ENCODE measurements around the gene RERG. TPM values are rescaled to one million over a fixed set of nuclear protein-coding genes. Genes with fewer than 3 reads are reported as not detected.
A peak's percentile ranks its signal among the peaks of the same experiment; 100 is the strongest.
"Not testable (repeated sequence)": the region's sequence is repeated elsewhere in the genome, so short reads cannot be mapped to it uniquely, and the experiment has no call there.

RERG gene
- total RNA-seq, 1 experiment from 2014 or later, result not detected

DNA sequence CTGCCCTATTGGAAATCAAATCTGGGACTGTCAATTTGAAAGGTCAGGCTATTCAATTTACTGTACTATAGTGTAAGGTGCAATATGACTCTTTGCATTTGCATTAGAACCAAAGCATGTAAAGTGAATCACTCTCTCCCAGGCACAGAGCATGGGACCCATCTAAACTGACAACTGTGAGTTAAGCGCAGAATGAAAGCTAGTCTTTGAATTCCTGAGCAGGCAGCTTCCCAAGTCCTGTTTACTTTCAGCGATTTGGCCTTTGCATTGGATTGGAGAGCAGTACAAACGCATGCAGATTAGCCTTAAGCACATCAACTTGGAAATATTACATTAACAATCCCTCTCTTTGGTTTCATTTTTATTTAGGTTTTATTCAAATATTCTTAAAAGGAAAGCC, 74.6 kb downstream of the RERG start:
- no peak for DNase-seq (ENCODE audit: low spot score)

- DNase-seq (ENCODE audit: low spot score), result no peak
Observed at GRCh38 chr12:15143467-15143866, 77.8 kb downstream of the RERG start.

GRCh38 chr12:15142711-15143110, 78.5 kb downstream of the RERG start:
- no peak for DNase-seq (ENCODE audit: low spot score)

GRCh38 chr12:15131431-15131830, 89.8 kb downstream of the RERG start:
- DNase-seq (ENCODE audit: low spot score), result no peak

GRCh38 chr12:15130541-15130940, 90.7 kb downstream of the RERG start:
- no peak for DNase-seq (ENCODE audit: low spot score)

- no peak for DNase-seq (ENCODE audit: low spot score)
Observed at GRCh38 chr12:15123401-15123800, 97.8 kb downstream of the RERG start.

DNA sequence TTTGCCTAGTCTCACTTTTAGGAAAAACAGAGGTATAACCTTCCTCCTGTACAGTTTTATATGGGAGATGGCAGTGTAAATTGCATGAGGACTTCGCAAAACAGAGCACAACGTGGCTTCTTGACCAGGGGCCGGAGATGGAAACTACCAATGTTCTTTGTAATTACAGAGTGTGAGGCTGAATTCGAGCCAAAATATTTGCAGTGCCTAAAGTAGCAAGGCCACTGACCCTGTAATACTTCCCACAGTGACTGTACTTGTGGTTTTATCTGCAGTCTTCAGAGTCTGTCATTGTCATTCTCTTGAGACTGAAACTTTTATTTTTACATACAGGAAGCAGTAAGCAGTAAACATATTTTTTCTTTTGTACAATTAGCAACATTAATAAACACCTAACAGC, 98.9 kb downstream of the RERG start:
- DNase-seq (ENCODE audit: low spot score), result no peak

DNA sequence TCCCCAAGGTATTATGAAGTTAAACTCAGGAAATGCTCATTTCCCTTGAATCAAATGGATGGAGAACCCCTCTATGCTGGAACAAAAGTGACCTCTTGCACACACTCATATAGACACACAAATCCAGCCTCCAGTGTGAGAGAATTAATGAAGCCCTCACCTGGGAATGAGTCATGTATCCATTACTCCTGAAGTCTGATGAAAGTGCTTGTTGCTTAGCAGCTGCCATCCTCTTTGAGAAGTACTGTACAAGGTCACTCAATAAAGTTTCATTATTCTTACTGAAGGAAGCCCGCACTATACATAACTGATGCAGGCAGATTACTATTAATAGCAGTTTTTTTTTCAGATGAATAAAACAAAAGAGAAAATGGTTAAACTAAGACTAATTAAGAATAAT, 102.3 kb downstream of the RERG start:
- no peak for DNase-seq (ENCODE audit: low spot score)

DNA sequence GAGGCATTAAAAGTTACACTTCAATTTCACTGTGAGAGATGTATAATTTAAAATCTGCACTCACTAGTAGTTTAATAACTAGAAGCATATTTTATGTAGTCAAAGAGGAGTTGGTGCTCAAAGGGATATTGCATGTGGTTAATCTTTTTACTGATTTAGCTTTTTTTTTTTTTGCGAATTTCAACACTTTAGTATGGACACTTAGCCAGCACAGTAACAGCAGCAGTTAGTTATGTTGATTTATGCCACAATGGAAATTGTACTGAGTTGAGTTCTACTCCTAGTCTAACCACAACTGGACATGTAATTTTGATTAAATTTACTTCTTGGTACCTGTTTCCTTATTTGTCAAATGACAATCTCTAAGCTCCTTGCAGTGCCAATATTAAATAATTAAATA, 104.2 kb downstream of the RERG start:
- DNase-seq (ENCODE audit: low spot score), result no peak

- no peak for DNase-seq (ENCODE audit: low spot score)
Observed at GRCh38 chr12:15116086-15116485, 105.1 kb downstream of the RERG start.

GRCh38 chr12:15115434-15115833, 105.8 kb downstream of the RERG start:
- no peak for DNase-seq (ENCODE audit: low spot score)

DNA sequence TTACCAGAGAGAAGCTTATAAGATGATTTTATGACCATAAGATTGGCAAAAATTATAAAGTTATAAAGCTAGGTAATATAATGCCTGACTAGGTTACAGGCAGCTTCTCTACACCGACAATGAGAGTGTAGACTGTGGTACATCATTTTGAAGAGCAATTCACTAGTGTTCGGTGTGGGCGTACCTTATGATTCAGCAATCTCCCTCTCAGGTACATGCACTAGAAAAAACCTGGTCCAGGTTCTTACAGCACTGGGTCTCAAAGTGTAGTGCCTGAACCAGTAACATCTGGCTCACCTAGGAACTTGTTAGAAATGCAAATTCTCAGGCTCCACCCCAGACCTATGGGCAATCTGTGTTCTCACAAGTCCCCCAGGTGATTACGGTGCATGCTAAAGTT, 106.7 kb downstream of the RERG start:
- DNase-seq (ENCODE audit: low spot score), result no peak

GRCh38 chr12:15092826-15093225, 128.4 kb downstream of the RERG start:
- peak; percentile 0 for DNase-seq (ENCODE audit: low spot score)

GRCh38 chr12:15090441-15090840, 130.8 kb downstream of the RERG start:
- DNase-seq (ENCODE audit: low spot score), result no peak

DNA sequence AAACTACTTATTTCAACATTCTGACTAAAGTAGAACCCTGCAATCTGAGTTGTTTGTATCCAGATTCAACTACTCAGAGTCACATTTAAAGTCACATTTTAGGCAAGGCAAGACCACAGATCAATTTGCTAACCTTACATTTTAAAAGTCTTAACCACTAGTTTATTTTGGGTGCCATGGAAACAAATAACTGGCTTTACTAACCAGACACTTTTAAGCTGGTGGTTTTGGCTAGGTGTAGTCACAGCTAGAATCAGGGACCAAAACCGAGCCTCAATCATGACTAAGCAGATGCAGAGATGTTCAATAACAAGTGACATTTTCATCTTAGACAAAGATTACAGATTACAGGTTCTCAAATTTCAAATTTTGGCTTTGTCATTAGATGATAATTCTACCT, 133.1 kb downstream of the RERG start:
- no peak for DNase-seq (ENCODE audit: low spot score)

- DNase-seq (ENCODE audit: low spot score), result not testable (repeated sequence)
Observed at GRCh38 chr12:15077751-15078150, 143.5 kb downstream of the RERG start.

- no peak for DNase-seq (ENCODE audit: low spot score)
Observed at GRCh38 chr12:15074351-15074750, 146.9 kb downstream of the RERG start.

GRCh38 chr12:15059123-15059522, 162.1 kb downstream of the RERG start:
- no peak for DNase-seq (ENCODE audit: low spot score)

Other genes with a start within 250 kb of the RERG start
- not detected in 2 replicates for gene PDE6H, start 248.4 kb downstream of the RERG start, total RNA-seq (2014; rRNA removed; shearing (Covaris generic))
- not detected in 2 replicates for gene PTPRO, start 101.1 kb upstream of the RERG start, total RNA-seq (2014; rRNA removed; shearing (Covaris generic))